Rectal smooth muscle tissue (tissue), 1 donor: Measurements from ENCODE around the gene PROCR.

ENCODE experiments used
- H3K27ac ChIP-seq: one replicate; pipeline ENCODE4 v1.7.0; 2013; ENCODE audit warnings: low read depth, low read length, inconsistent platforms
- H3K27me3 ChIP-seq: one replicate; pipeline ENCODE4 v1.7.0; 2013; ENCODE audit warnings: low read length; ENCODE audit not compliant: control insufficient read depth, insufficient read depth
- H3K36me3 ChIP-seq: one replicate; pipeline ENCODE4 v1.7.0; 2013; ENCODE audit warnings: low read length; ENCODE audit not compliant: control insufficient read depth, insufficient read depth
- H3K4me1 ChIP-seq: one replicate; pipeline ENCODE4 v1.7.0; 2013; ENCODE audit warnings: low read length; ENCODE audit not compliant: control insufficient read depth, insufficient read depth
- H3K4me3 ChIP-seq: one replicate; pipeline ENCODE4 v1.7.0; 2013; ENCODE audit warnings: low read length
- H3K9ac ChIP-seq: one replicate; pipeline ENCODE4 v1.7.0; 2013; ENCODE audit warnings: low read length

The PROCR gene

GRCh38 chr20:35171753-35172433, at the start of gene PROCR:
Gene PROCR, plus strand, starts transcription at chr20:35172072. Its CDS starts 83 bp downstream, at chr20:35172155.
- Histone ChIP-seq H3K4me3 (peak within 1 kb of the TSS; percentile 67), H3K36me3 (peaks cover 4% of the 10 kb centered on the region), H3K27ac (peak within 1 kb of the TSS; percentile 58), H3K4me1 (peaks cover 5% of the 10 kb centered on the region), H3K9ac (no peak within 1 kb of the TSS), H3K27me3 (no peaks in the 10 kb centered on the region)

DNA sequence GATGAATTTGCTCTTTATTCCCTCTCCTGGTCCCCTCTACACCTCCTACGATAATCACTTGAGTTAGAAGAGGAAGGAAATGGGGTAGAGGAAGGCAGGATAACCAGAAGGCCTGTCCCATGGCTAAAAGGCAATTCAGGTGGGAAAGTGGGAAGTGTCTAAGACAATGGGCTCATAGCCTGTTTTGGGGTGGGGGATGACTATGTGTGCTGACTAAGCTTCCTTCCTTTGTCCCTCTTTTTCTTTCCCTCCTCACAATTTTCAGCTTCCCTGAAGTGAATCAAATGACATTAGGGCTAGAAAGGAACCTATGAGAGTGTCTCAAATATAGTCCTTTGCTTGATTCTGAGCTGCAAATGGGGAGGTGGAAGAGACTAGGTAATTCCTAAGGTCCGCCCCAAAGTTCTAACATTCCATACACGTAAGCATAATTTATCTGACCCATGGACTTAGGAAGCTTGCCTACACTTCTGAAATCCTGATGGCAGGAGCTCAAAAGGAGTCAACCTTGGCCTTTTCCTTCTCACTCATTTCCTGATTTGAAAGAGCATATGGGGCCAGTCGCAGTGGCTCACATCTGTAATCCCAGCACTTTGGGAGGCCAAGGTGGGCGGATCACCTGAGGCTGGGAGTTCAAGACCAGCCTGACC, 49.0 kb upstream of the PROCR start:
- H3K4me1 ChIP-seq, result no peaks in the 10 kb centered on the region
- H3K4me3 ChIP-seq, result no peak overlapping the region
- no peak overlapping the region for H3K27ac ChIP-seq
- H3K36me3 ChIP-seq, result peaks cover 29% of the 10 kb centered on the region
- H3K27me3 ChIP-seq, result no peaks in the 10 kb centered on the region
- H3K9ac ChIP-seq, result no peak overlapping the region

- Histone ChIP-seq H3K4me1 (no peaks in the 10 kb centered on the region), H3K27me3 (no peaks in the 10 kb centered on the region), H3K4me3 (no peak overlapping the region), H3K9ac (no peak overlapping the region), H3K36me3 (peaks cover 15% of the 10 kb centered on the region), H3K27ac (no peak overlapping the region)
Measured at GRCh38 chr20:35125753-35126152, 46.1 kb upstream of the PROCR start.

DNA sequence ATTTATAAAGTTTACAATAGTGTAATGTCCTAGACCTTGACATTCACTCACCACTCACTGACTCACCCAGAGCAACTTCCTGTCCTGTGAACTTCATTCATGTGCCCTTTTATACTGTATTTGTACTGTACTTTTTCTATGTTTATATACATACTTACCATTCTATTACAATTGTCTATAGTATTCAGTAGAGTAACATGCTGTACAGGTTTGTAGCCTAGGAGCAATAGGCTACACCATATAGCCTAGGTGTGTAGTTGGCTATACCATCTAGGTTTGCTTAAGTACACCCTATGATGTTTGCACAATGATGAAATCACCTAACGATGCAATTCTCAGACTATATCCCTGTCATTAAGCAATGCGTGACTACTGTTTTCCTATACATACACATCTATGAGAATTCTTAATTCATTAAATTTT, 42.2 kb upstream of the PROCR start:
- peaks cover 11% of the 10 kb centered on the region for H3K36me3 ChIP-seq
- no peak overlapping the region for H3K27ac ChIP-seq
- H3K4me3 ChIP-seq, result no peak overlapping the region
- no peaks in the 10 kb centered on the region for H3K27me3 ChIP-seq
- no peaks in the 10 kb centered on the region for H3K4me1 ChIP-seq
- no peak overlapping the region for H3K9ac ChIP-seq

- Histone ChIP-seq H3K4me3 (no peak overlapping the region), H3K36me3 (peaks cover 8% of the 10 kb centered on the region), H3K9ac (no peak overlapping the region), H3K27me3 (no peaks in the 10 kb centered on the region), H3K27ac (no peak overlapping the region), H3K4me1 (no peaks in the 10 kb centered on the region)
Measured at GRCh38 chr20:35131934-35132333, 39.9 kb upstream of the PROCR start.

- H3K4me3 ChIP-seq, result no peak overlapping the region
- no peak overlapping the region for H3K27ac ChIP-seq
- H3K36me3 ChIP-seq, result peaks cover 15% of the 10 kb centered on the region
- H3K4me1 ChIP-seq, result no peaks in the 10 kb centered on the region
- H3K27me3 ChIP-seq, result no peaks in the 10 kb centered on the region
- H3K9ac ChIP-seq, result no peak overlapping the region
Measured at GRCh38 chr20:35133031-35133430, 38.8 kb upstream of the PROCR start.

- Histone ChIP-seq H3K36me3 (peaks cover 17% of the 10 kb centered on the region), H3K27ac (no peak overlapping the region), H3K9ac (no peak overlapping the region), H3K4me1 (no peaks in the 10 kb centered on the region), H3K27me3 (no peaks in the 10 kb centered on the region), H3K4me3 (no peak overlapping the region)
Measured at GRCh38 chr20:35133735-35134134, 38.1 kb upstream of the PROCR start.

DNA sequence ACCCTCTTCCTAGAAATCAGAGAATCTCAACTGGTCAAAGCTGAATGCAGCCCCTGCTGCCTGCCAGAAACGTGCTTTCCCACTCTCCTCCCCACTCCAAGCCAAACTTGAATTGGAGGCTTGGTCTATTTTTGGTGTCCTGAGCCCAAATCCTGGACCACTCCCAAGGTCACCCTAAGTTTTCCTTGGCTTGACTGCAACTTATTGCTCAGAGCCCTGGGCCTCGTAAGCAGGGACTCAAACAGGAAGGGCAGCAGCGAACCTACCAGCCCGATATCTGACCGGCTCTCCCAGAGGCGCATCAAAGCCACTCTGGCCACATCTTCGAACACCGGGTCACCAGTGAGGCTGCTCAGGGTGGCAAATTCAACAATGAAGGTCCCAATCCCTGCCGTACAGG, 37.4 kb upstream of the PROCR start:
- no peaks in the 10 kb centered on the region for H3K27me3 ChIP-seq
- no peak overlapping the region for H3K4me3 ChIP-seq
- peaks cover 17% of the 10 kb centered on the region for H3K36me3 ChIP-seq
- no peaks in the 10 kb centered on the region for H3K4me1 ChIP-seq
- no peak overlapping the region for H3K27ac ChIP-seq
- no peak overlapping the region for H3K9ac ChIP-seq

DNA sequence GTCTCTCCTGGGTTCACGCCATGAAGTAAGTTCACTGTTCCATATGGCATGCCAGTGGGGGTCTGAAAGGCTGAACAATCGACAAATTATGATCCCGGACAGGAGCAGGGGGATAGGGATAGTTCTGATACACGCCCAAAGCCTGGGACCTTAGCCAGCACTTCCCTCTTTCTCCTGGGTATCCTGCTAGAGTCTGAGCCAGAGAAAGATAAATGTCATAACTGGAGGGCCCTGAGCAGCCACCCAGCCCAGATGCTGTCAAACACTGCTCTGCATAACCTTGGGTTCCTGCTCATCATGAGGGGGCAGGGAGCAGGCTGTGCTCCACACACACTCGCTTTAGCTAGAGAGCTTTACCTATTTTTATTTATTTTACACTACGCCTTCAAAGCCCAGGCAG, 37.0 kb upstream of the PROCR start:
- H3K4me3 ChIP-seq, result no peak overlapping the region
- no peaks in the 10 kb centered on the region for H3K27me3 ChIP-seq
- peaks cover 17% of the 10 kb centered on the region for H3K36me3 ChIP-seq
- H3K9ac ChIP-seq, result no peak overlapping the region
- no peak overlapping the region for H3K27ac ChIP-seq
- no peaks in the 10 kb centered on the region for H3K4me1 ChIP-seq

GRCh38 chr20:35135867-35136586, 35.8 kb upstream of the PROCR start:
- H3K36me3 ChIP-seq, result peaks cover 17% of the 10 kb centered on the region
- H3K4me1 ChIP-seq, result no peaks in the 10 kb centered on the region
- H3K9ac ChIP-seq, result no peak overlapping the region
- no peak overlapping the region for H3K27ac ChIP-seq
- no peaks in the 10 kb centered on the region for H3K27me3 ChIP-seq
- H3K4me3 ChIP-seq, result no peak overlapping the region

DNA sequence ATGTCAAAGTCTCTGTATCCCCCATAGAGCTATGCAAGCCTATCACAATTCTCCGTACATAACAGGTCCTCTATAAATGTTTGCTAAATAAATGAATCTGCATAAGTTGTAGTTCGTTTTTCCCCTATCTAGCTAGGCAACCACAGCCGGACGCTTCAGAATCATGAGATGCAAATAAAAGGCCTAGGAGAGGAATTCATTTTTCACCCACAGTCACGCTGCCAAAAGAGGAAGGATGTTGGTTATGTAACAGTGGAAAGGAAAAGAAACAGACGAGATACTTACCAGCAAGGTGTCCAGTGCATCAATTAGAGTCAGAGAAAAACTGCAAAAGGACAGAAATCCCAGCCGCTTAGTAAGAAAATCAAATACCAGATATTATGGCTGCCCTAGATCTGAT, 27.2 kb upstream of the PROCR start:
- peaks cover 7% of the 10 kb centered on the region for H3K36me3 ChIP-seq
- H3K27ac ChIP-seq, result no peak overlapping the region

DNA sequence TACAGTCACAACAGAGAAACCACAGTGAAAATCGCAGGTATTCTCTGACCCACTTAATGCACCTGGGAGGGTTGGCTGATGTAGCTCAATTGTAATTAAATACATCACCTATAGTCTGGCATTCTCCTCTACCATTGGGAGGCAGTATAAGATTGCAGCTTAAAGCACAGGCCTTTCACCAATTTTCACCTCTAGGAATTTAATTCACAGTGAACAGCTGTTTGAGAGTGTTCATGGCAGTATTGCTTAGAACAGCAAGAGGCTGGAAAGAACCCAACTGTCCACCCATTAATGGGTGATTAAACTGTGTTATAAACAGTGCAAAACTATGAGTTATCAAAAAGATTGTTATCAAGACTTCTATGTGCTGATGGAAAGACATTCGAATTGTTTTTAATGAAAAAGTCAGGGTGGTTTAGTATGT, 26.7 kb upstream of the PROCR start:
- Histone ChIP-seq H3K27me3 (no peaks in the 10 kb centered on the region), H3K9ac (no peak overlapping the region), H3K36me3 (peaks cover 5% of the 10 kb centered on the region), H3K27ac (no peak overlapping the region), H3K4me3 (no peak overlapping the region), H3K4me1 (peaks cover 9% of the 10 kb centered on the region)

More for the DNA sequence above, 27.2 kb upstream of the PROCR start:
- Histone ChIP-seq H3K4me1 (peaks cover 9% of the 10 kb centered on the region), H3K27me3 (no peaks in the 10 kb centered on the region), H3K9ac (no peak overlapping the region), H3K4me3 (no peak overlapping the region)
